Measurements from ENCODE around the gene PDK3.

The PDK3 gene

DNA sequence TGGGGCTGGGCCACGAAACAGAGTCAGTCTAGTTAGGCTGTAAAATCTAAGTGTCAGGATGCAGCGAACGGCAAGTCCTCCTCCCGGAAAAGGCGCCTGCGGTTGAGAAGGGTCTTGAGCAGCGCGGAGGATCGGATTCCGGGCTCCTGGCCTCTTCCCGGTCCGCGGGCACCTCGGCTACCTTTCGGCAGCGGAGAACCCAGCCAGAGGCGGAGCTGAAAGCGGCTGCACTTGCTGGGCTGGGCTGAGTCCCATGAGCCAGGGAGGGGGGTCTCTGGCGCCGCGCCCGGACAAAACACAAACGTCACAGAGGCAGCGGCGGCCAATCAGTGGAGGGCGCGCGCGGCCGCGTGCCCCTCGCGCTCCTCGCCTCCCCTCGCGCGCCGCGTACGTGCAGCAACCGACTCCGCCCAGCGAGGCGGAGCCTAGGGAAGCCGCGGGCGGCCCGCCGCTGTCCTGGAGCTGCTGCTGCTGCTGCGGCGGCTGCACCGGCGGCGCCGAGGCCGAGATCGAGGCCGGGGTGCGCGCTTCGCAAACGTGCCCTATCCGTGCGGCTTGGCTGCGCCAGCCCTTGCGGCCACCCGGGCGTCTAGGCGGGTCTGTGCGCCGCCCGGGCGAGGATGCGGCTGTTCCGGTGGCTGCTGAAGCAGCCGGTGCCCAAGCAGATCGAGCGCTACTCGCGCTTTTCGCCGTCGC, at the start of gene PDK3:
Gene PDK3, plus strand, starts transcription at position 451 of the 696 bp plus-strand sequence. Its CDS starts 170 bp downstream, at position 621.
- peak; percentile 68 for DNase-seq (ENCODE audit: low spot score)

DNA sequence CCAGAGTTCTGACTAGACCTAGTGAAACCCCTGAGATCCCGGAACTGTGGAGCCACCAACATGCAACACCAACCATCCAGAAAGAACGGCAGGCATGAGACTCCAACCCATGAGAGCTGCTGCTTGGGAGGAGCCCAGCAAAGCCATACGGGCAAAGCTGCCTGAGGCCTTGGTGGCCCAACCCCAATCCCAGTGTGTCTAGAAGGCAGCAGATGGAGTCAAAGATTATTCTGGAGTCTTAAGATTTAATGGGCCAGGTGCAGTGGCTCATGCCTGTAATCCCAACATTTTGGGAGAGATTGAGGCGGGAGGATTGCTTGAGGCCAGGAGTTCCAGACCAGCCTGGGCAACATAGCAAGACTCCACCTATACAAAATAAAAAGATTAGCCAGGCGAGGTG, 49.2 kb upstream of the PDK3 start:
- DNase-seq (ENCODE audit: low spot score), result no peak

DNA sequence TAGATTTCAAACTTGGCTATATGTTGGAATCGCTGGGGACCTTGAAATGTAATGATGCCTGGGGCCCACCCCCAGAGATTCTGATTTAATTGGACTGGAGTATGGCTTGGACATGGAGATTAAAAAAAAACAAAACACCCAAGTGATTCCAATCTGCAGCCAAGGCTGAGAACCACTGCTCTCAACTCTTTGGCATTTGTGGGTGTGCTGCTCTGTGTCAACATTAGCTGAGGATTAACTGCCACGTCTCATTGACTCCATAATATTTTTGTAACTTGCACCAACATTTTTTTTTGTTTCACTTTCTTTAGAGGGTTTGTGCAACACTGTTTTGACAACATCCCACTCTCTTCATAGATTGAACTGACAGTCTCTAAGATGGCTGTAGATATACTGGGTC, 41.1 kb upstream of the PDK3 start:
- no peak for DNase-seq (ENCODE audit: low spot score)

DNA sequence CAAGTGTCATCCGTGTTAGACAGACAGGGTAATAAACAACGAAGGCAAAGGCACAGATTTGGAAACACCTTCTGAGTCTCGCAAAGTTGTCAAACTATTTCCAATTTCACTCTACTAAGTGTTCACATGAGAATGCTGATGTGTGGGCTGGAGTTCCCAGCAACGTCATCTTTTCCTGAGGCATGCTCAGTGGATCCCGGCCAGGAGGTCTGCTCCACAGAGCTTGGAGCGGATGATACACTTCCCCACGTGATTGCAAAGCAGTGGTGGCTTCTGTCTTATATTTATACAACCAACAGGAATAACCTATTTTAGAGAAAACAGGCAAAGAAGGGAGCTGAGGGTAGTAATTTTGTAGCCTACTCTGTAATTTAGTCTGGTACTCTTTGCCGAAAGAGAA, 40.1 kb upstream of the PDK3 start:
- peak; percentile 66 for DNase-seq (ENCODE audit: low spot score)

DNA sequence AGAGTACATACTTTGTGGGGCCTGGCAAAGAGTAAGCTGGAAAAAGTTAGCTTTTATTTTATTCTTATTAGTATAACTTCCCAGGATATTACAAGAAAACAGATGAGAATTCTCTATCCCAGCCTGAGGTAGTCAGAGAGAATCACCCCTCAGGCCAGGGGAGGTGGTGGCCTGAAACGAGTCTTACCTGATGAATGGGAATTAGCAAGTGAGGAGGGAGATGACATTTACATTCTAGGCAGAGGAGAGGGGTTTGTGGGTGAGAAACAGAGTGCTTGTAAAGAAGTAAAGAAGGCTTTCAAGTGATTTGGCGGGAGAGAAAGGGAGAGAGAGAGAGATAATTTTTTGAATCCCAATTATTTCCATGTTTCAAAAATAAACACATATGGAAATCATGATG, 39.3 kb upstream of the PDK3 start:
- DNase-seq (ENCODE audit: low spot score), result no peak

DNA sequence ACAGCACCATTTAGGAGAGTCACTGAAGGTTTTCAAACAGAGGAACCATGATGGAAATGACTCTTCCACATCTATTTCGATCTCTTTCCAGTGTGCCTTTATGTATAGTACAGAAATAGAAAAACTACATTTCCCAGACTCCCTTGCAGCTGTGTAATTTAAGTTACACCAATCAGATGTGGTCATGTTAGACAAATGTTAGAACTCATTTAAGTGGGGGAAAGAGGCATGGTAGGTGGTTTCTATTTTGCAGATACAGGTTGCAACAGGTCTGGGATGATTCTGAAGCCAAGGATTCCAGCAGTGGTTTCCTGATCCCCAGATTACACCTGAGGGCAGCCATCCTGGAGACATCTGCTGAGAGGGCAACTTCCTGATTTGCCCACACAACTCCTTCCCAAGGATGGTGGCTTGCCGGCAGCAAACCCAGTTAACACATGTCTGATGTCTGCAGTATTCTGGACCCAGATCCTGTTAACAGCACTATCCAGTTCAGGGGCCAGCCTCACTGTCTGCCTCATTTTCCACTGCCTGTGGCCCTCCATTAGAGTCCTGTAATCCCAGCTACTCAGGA, 38.7 kb upstream of the PDK3 start:
- no peak for DNase-seq (ENCODE audit: low spot score)

DNA sequence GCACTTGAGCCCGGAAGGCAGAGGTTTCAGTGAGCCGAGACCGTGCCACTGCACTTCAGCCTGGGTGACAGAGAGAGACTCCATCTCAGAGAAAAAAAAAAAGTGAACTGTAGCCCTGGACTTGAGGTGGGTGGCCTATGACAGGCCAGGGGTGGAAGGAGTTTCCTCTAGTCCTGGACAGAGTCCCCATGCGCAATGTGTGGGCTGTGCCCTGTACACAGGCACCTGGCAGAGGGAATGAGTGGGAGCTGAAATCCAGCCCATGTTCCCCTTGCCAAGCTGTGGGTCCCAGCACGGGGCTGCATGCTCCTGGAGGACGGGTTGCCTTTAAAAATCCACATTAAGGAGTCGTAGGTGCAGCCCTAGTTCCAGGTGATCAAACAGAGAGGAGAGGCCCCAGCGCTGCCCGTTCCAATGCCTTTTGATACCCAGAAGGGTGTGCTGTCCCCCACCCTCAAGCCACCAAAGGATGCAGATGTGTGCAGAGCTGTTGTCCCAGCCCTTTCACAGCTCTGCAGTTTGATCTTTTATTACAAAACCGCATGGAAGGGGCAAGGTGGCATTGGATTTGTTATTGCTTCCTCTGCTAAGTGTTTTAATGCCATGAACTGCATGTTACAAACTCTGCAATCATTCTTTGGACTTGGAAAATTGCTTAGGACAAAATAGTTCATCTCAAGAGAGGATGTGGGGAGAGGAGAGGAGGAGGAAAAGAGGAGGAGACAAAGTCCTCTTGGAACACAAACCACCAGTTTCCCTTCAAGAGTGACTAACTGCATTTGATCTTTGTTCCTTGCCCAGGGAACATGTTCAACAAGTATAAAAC, 38.0 kb upstream of the PDK3 start:
- no peak for DNase-seq (ENCODE audit: low spot score)

DNA sequence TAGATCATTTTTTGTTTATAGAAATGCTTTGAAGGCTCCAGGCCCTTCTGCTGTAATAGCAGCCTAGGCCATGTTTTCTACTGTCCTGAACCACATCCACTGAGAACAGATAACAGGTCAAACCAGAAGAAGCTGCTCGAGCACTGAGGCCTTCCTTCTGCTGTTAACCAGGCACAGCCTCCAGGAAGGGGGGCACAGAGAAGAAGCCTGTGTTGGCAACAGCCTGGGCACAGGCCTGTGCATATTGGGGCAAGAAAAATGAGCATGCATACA, 37.4 kb upstream of the PDK3 start:
- DNase-seq (ENCODE audit: low spot score), result no peak

DNA sequence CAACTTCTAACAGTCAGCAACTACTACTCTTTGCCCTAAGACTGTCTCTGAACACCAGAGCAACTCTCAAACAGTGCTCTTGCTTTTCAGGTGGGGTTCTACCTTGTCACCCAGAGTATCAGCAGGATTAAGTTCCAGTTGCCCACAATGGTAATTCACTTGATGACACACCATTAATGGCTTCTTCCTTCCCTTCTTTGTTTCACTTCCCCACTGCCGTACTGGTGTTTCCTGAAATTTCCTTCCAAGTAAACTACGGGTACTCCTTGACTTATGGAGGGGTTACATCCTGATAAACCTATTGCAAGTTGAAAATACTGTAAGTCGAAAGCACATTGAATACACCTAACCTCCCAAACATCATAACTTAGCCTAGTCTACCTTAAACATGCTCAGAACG, 36.6 kb upstream of the PDK3 start:
- no peak for DNase-seq (ENCODE audit: low spot score)

DNA sequence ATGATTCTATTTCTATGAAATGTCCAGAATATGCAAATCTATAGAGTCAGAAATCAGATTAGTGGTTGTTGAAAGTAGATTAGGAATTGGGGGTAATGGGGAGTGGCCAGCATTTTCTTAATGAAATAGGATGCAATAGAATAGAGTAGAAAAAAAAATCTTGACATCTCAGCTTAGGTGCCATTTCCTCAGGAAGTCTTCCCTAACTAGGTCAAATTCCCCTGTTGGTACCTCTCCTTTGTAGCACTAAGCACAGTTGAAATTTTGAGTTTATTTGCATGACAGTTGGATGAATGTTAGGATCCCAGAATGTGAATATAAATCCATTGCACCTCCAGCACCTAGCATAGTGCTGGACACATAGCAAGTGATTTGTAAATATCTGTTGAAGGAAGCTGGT, 30.0 kb upstream of the PDK3 start:
- no peak for DNase-seq (ENCODE audit: low spot score)

DNA sequence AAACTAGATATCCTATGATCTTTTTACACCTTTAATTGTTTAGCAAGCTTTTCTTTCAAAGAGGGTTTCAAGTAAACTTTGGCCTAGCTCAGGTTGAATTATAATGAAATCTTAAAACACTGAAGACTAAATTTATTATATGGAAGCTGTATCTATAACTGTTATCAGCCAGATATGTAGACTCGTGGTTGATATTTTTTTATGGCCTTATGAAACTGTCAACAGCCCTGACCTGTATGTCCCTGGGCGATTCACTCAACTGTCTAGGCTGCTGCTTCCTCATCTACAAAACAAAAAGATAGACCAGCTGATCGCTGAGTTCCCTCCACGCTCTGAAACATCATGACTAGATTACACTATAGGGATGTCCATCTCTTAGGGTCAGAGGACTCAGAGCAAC, 21.2 kb upstream of the PDK3 start:
- no peak for DNase-seq (ENCODE audit: low spot score)

DNA sequence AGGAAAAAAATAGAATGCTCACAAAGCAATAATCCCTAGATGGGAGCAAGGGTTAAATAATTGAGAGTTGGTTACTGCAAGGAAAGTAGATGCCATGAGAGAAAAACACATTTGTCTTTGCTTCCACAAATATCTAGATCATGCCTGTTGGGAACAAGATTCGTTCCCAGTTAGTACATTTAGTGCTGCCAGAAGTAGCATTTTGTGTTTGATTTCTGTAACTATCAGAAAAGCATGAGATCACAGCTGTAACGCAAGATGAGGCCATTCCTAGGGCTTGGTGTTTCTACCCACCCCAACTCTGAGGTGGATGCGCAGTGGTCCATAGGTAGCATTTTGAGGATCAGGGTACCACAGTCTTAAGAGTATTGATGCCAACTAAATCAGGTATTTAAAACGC, 20.4 kb upstream of the PDK3 start:
- DNase-seq (ENCODE audit: low spot score), result no peak

DNA sequence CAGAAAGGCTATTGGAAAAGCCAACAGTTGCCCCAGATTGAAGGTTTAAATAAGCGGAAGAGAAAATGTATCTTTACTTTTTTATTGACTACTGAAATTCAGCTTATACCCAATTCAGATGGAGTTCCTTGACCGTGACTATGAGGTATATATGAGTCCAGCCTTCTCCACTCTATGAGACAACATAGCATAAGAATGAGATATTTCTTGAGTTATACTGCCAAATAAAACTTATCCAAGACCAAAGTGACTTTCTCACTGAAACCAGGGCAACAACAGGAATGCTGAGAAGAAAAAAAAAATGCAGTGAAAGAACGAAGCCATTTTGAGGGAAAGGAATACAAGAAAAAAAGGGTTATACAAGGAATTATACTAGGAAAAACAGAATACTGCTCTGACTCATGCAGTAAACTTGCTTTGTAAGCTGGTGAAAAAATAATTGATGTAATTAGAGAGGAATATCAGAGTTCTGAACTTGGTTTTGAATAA, 16.3 kb upstream of the PDK3 start:
- no peak for DNase-seq (ENCODE audit: low spot score)

DNA sequence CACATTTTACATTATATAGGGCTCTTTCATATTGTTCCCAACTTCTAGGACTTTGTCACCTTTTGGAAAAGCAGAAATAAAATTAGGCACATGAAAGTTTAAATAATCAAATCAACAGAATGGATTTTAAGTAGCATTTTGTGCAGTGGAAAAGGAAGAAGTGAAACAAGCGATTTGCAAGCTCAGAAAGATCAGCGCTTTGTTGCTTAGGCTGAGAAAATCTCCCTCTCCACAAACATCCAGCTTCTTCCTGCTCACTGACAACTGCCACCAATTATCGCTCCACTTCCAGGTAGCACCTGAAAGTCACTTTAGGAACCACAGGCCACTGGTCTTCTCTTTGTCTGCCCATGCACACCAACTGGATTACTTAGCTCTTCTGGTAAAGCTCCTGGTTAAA, 2.0 kb upstream of the PDK3 start:
- DNase-seq (ENCODE audit: low spot score), result no peak

DNA sequence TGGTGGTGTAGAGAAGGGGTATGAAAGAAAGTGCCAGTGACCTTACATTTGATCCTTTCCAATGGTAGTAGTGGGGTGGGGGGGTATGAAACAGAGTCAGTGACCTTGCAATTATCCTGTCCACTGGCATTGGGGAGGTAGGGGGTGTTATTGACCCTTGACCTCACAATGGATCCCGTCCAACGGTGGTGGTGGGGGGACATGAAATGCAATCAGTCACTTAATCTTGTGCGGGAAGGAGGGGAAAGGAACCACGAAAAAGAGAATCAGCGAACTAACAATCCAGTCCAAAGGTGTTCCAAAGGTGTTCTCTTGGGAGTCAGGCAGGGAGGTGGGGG, 619 bp upstream of the PDK3 start:
- no peak for DNase-seq (ENCODE audit: low spot score)

DNA sequence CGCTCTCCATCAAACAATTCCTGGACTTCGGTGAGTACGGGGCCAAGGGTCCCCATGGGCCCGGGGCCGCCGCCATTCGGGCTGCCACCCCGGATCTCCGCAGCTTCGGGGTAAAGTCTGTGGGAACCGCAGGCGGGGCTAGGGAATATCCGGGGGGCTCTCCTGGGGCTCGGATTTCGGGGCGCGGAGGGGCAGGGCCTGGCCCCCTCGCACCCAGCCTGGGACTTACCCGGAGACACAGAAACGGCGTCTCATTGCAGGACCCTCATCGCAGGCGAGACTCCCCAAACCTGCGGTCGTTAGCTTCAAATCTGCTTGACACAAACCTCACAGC, 413 bp downstream of the PDK3 start:
- no peak for DNase-seq (ENCODE audit: low spot score)

DNA sequence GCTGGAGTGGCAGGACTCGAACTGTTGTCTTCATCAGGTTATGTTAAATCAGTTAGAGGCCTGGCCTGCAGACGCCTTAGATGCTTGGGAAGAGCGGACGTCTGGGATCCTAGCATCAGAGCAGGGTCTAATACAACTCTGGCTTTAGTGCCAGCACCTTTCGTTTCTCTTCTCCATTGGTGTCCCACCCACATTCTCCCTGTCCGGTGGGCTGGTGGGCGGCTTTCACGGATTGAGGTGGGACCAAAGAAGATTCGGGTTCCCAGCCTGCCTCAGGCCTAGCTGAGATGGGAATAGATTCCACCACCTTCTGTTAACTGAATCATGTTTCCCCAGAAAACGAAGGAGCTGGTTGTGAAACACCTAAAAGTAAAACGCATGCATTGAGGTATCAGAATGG, 939 bp downstream of the PDK3 start:
- no peak for DNase-seq (ENCODE audit: low spot score)

DNA sequence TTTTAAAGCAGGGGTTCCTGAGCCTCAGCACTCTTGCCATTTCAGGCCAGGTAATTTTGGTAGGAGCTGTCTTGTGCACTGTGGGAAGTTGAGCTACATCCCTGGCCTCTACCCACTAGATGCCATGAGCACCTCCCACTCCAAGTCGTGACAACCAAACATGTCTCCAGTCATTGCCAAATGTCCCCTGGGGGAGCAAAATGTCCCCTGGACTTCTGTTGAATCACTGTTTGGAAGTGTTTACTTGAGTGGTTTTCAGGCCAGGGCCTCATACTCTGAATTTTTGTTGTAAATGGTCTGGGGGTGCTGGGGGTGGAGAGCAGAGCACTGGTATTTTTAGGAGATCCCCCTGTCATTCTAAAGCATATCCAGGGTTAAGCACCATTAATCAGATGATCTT, 3.2 kb downstream of the PDK3 start:
- DNase-seq (ENCODE audit: low spot score), result no peak

DNA sequence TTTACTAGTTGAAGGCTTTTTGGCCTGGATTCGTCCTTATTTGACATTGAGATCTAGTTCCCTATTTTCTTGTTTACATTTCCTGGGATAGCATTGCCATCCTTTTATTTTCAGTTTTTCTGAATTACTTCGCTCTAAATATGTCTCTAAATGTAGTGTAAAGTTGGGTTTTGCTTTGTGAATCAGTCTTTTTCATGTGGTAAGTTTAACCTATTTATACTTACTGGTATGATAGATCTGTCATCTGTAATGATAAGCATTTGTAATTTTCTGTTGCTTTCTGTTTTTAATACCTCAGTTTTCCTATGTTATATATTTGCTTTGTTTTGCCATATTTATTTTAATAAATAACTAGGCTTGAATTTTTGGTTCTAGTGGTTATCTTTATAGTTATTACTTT, 6.7 kb downstream of the PDK3 start:
- DNase-seq (ENCODE audit: low spot score), result no peak

DNA sequence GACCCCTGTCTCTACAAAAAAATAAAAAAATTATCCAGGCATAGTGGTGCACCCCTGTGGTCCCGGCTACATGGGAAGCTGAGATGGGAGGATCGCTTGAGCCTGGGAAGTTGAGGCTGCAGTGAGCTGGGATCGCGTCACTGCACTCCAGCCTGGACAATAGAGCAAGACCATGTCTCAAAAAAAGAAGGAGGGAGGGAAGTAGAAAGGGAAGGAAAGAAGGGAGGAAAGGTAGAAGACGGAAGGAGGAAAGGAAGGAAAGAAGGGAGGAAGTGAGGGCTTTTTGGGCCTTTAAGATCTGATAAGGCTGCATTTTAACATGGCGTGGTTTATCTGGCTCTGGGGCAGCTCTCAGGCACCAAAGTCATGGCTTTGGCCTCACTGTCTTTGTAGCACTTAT, 10.4 kb downstream of the PDK3 start:
- DNase-seq (ENCODE audit: low spot score), result no peak

DNA sequence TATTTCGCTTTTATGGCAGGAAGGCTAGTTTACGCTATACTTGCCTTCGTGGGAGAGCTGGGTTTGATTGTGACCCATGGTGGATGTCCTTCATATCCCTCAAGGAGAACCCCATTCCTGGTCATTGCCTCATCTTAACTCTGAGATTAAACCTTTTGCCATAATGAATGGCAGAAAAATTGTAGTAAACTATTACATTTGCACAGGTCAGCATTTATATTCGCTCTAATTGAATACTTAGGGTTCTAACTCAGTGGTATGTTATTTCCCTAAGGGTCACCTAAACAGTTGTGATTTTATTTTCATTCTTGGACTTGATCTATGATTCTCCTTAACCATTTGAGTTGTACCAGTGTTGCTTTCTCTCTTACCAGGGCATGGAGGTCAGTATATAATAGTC, 13.4 kb downstream of the PDK3 start:
- DNase-seq (ENCODE audit: low spot score), result no peak

DNA sequence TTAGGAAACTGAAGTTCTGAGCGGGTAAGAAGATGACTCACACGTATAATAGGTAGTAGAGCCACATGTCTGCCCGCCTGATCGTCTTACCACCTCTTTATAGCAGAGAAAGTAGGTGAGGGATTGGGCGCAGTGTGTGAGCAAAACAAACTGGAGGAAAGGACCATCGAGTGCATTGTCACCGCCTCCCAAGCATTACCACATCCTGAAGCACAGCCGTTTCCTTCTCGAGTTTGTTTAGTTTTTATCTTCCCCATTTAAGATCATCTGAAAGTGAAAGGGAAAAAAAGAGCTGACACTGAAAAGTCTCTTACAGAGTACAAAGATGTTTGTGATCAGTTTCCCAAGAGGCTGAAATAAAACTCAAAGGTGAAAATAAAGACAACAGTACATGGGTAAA, 14.8 kb downstream of the PDK3 start:
- no peak for DNase-seq (ENCODE audit: low spot score)

DNA sequence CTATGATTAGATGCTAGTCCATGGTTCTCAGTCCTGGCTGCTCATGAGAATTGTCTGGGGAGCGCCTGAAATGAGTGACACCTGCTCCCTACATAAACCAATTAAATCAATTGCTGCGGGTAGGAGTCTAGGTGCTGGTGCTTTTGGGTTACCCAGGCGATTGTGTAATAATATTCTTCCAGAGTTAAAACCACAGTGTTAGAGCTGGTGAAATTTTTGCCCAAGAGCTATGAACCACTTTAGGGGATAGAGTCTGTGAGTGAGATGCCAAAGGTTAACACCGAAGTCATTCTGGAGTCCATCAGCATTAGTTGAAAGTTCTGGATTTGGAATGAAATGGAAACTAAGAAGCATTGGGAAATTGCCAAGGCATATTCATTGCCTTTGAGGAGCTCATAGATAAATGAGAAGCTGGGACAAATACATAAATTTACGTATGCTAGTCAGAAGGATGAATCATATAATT, 15.3 kb downstream of the PDK3 start:
- no peak for DNase-seq (ENCODE audit: low spot score)

Measured in AG08395 (cell line).